ENCODE results near the gene ELMOD1.

Gene ELMOD1

DNA sequence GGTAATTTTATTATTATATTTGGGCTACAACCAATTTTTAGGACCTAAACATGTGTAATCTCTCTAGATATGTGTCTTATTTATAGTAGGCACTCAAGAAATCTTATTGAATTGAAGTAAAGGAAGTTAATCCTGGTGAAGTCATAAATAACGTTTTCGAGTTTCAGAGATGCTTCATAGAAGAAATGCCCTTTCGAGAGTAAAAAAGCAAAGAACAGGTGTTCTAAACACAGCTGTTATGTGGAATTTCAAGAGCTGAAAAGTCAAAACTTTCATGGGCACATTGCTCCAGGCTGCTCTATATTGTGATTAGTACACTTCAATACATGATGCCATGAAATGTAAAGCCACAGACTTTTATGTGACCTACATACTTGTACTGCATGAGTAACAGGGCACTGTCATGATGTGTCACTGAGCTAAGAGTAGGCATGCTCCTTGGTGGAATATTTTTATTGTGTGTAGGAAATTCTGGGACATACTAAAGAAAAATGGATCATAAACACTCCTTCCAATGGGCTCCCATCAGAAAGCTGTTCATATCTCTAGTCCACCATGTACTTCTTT is 7.2 kb upstream of the ELMOD1 start:
- DNase-seq (ENCODE audit: low read depth in 2 of 2, low spot score in 1 of 2) = no peak

GRCh38 chr11:107587306-107587979 is 3.5 kb upstream of the ELMOD1 start:
- no peak for DNase-seq (ENCODE audit: low read depth in 2 of 2, low spot score in 1 of 2)

- peak in 1 of 2 donors; percentile 12 for DNase-seq (ENCODE audit: low read depth in 2 of 2, low spot score in 1 of 2)
These were observed 657 bp downstream of the ELMOD1 start for GRCh38 chr11:107591378-107592230.

DNA sequence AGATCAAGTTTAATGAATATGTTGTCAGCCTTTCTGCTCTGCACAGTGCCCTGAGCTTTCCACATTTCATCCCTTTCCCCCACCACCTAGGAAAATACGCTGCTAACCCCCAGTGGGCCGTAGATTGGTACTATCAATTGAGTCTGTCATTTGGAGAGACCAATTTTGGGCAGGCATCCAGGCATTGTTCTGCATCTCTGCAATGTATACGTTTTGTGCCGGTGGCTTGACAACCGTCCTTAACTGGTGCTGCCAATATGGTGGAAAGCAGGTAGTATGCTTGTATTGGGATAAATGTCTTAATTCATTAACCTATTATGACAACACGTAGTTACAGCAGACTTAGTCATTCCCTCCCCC is 1.3 kb downstream of the ELMOD1 start:
- no peak for DNase-seq (ENCODE audit: low read depth in 2 of 2, low spot score in 1 of 2)

- DNase-seq (ENCODE audit: low read depth in 2 of 2, low spot score in 1 of 2) = no peak
These were observed 1.9 kb downstream of the ELMOD1 start for GRCh38 chr11:107592813-107593212.

DNA sequence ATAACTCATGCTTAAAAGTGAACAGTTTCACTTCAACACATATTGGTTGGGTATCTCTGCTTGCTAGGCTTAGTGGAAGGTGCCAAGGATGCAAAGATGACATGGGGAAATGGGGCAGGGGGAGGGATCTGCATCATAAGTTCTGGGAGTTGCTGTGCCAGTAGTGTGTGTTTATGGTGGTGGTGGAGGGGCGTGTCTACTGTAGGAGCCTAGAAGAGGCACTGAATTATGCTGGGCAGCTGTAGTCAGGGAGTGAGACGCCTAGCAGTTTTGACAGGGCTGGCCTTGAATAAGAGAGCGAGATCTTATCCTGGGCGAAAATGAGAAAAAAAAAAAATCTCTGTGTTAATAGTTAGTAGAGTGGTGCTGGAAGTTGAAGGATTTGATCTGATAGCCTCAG is 3.0 kb downstream of the ELMOD1 start:
- DNase-seq (ENCODE audit: low read depth in 2 of 2, low spot score in 1 of 2) = no peak

DNA sequence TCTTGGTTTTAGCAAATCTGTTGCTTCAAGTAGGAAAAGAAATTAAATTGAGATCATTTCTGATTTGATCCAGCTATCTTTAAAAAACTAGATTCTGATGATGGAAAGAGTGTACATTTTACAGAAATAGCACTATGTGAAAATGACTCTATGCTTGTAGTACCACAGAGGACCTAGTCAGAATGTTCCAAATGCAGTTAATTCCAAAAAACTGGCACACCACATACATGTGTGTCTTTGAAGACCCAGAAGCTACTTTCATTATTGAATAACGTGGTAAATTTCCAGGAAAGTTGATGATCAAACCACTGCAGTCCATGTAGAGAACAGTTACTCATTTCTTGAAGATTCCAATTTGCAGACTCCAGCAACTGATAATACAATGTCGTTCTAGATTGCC is 3.8 kb downstream of the ELMOD1 start:
- DNase-seq (ENCODE audit: low read depth in 2 of 2, low spot score in 1 of 2) = no peak

- DNase-seq (ENCODE audit: low read depth in 2 of 2, low spot score in 1 of 2) = no peak
These were observed 7.5 kb downstream of the ELMOD1 start for GRCh38 chr11:107598225-107599139.

- DNase-seq (ENCODE audit: low read depth in 2 of 2, low spot score in 1 of 2) = no peak
These were observed 14.4 kb downstream of the ELMOD1 start for GRCh38 chr11:107605061-107606006.

- no peak for DNase-seq (ENCODE audit: low read depth in 2 of 2, low spot score in 1 of 2)
These were observed 15.2 kb downstream of the ELMOD1 start for GRCh38 chr11:107606141-107606540.

GRCh38 chr11:107608809-107609208 is 17.9 kb downstream of the ELMOD1 start:
- DNase-seq (ENCODE audit: low read depth in 2 of 2, low spot score in 1 of 2) = no peak

GRCh38 chr11:107609400-107610218 is 18.7 kb downstream of the ELMOD1 start:
- DNase-seq (ENCODE audit: low read depth in 2 of 2, low spot score in 1 of 2) = no peak

- no peak for DNase-seq (ENCODE audit: low read depth in 2 of 2, low spot score in 1 of 2)
These were observed 21.5 kb downstream of the ELMOD1 start for GRCh38 chr11:107612445-107612844.

GRCh38 chr11:107619926-107620325 is 29.0 kb downstream of the ELMOD1 start:
- no peak for DNase-seq (ENCODE audit: low read depth in 2 of 2, low spot score in 1 of 2)

GRCh38 chr11:107621081-107621480 is 30.1 kb downstream of the ELMOD1 start:
- no peak for DNase-seq (ENCODE audit: low read depth in 2 of 2, low spot score in 1 of 2)

DNA sequence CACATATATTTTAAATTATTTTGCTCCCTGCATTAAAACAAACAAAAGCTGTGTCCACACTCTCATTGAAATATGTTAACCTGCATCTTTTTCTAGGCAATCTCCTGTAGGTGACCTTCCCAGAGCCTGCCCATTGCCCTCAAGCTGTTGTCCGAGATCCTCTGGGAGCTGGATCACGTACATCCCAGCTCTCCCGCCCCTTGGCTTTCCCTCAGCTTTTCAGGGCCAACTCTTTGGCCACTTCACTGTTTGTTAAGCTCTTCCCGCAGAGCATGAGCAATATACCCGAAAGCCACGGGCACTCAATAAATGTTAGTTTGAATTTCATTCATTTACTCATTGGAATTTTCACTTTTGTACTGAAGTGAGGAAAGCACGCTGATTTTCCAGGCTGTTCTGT is 32.2 kb downstream of the ELMOD1 start:
- no peak for DNase-seq (ENCODE audit: low read depth in 2 of 2, low spot score in 1 of 2)

DNA sequence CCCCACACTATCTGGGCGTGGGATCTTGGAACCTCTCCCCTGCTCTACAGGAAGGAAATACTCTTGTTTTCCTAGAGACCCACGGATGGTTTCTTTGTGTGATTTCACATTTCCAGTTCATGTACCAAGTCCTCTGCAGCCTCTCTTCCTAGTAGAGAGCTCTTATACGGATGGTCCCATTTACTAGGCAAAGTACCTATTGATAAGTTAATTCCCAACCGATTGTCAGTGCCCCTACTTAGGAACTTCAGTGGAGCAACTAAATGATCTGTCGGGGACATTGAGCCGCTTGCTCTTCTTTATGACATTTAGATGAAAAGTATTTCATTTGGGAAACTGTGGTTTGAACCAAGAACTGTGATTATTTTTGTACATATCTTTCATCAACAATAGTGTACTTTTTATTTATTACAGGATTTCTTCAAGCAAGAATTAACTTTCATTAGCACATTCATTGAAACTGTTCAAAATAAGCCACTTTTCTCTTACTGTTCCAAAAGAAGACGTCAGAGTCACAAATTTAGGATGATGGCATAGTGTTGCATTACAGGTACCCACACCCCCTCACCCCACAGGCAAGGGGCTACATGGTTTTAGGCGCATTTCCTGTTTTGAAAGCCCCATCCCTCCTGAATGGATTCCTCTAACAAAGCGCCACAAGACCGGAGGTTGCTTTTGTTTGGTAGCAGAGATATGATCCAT is 34.2 kb downstream of the ELMOD1 start:
- DNase-seq (ENCODE audit: low read depth in 2 of 2, low spot score in 1 of 2) = no peak

- no peak for DNase-seq (ENCODE audit: low read depth in 2 of 2, low spot score in 1 of 2)
These were observed 34.7 kb downstream of the ELMOD1 start for GRCh38 chr11:107625685-107625989.

DNA sequence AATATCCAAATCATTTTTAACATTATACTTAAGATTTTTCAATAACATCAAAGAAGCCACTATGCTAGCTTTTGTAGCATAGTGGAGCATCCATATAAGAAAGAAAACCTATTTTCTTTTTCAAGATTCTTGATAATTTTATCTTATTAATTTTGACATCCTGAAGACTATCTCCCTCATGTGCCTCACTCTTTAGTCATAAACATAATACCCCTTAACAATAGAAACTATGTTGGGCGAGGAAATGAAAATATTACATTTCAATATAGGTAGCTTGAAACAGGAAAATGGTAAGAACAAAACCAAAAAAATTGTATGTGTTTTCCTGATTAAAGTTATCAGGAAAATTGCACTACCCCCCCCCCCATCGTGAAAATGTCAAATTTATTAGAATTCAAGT is 40.1 kb downstream of the ELMOD1 start:
- DNase-seq (ENCODE audit: low read depth in 2 of 2, low spot score in 1 of 2) = no peak

Data from stimulated activated CD8-positive, alpha-beta memory T cell treated with anti-CD3 and anti-CD28 coated beads, Interleukin-4, amount 100 ng/mL, for 4 hours (primary cell).